ENCODE results near the gene ZNF211. TPM values are rescaled to one million over a fixed set of nuclear protein-coding genes. Genes with fewer than 3 reads are reported as not detected.

Gene ZNF211
- total RNA-seq, 1 experiment from 2014 or later = 10.1 TPM

- Histone ChIP-seq H3K4me1 (ENCODE audit: insufficient read depth, low read length) (0 out of 2 replicates have a peak, but pooled peaks cover 8% of the 10 kb centered on the region), H3F3A (ENCODE audit: low read length, unreplicated experiment) (no peaks in the 10 kb centered on the region), H3K79me2 (ENCODE audit: low read length) (peaks cover 92% of the 10 kb centered on the region), H3K9me2 (replicated peaks; ENCODE audit: low read length) (no peaks in the 10 kb centered on the region), H3K36me3 (ENCODE audit: low read depth, low read length) (peaks cover 90% of the 10 kb centered on the region), H3K27me3 (ENCODE audit: low read length) (no peaks in the 10 kb centered on the region), H3K27ac (ENCODE audit: low read length) (no peak overlapping the region), H2AFZ (ENCODE audit: low read length) (no peak overlapping the region), H4K20me1 (ENCODE audit: low read length) (no peaks in the 10 kb centered on the region), H3K4me3 (ENCODE audit: low read length) (peak overlapping the region; percentile 7; the same call in 1 of the 2 replicates), H3K9me3 (ENCODE audit: low read length) (peaks cover 87% of the 10 kb centered on the region), H3K4me2 (ENCODE audit: low read length) (no peak overlapping the region), H3K9ac (ENCODE audit: low read length) (no peak overlapping the region)
- TF ChIP-seq CTCF (conservative IDR thresholded peaks at IDR 0.05; ENCODE audit: low read depth, low read length) (no peak), EZH2phosphoT487 (IDR thresholded peaks at IDR 0.05; ENCODE audit: borderline replicate concordance, low read length) (no peak), EZH2 (IDR thresholded peaks at IDR 0.05; ENCODE audit: low read length, unreplicated experiment) (no peak)
- no TSS peak for BruUV-seq (replicated peaks)
- ATAC-seq (no peak), DNase-seq (no peak)
- intact Hi-C loops (cut with micrococcal nuclease) = no loop called here
- ChIA-PET CTCF (no interaction called here), POLR2A (ENCODE audit: unreplicated experiment) (no interaction called here)
Observed at GRCh38 chr19:57686727-57687126, 53.8 kb downstream of the ZNF211 start.

- no TSS peak for BruUV-seq (replicated peaks)
- H3K36me3 ChIP-seq (ENCODE audit: low read depth, low read length) = peaks cover 96% of the 10 kb centered on the region
Observed at GRCh38 chr19:57687363-57688010, 54.5 kb downstream of the ZNF211 start.

More at GRCh38 chr19:57687363-57688010, 54.5 kb downstream of the ZNF211 start:
- Histone ChIP-seq H3K9ac (ENCODE audit: low read length) (no peak overlapping the region), H2AFZ (ENCODE audit: low read length) (no peak overlapping the region), H3K4me2 (ENCODE audit: low read length) (no peak overlapping the region), H3K27ac (ENCODE audit: low read length) (no peak overlapping the region), H3K9me3 (ENCODE audit: low read length) (peaks cover 91% of the 10 kb centered on the region), H3K4me3 (ENCODE audit: low read length) (peak overlapping the region; percentile 7; the same call in 1 of the 2 replicates), H3K27me3 (ENCODE audit: low read length) (no peaks in the 10 kb centered on the region), H3K4me1 (ENCODE audit: insufficient read depth, low read length) (0 out of 2 replicates have a peak, but pooled peaks cover 6% of the 10 kb centered on the region), H3K9me2 (replicated peaks; ENCODE audit: low read length) (no peaks in the 10 kb centered on the region), H4K20me1 (ENCODE audit: low read length) (no peaks in the 10 kb centered on the region), H3K79me2 (ENCODE audit: low read length) (peaks cover 90% of the 10 kb centered on the region), H3F3A (ENCODE audit: low read length, unreplicated experiment) (no peaks in the 10 kb centered on the region)
- ChIA-PET CTCF (no interaction called here), POLR2A (ENCODE audit: unreplicated experiment) (no interaction called here)
- ATAC-seq = no peak
- intact Hi-C loops (cut with micrococcal nuclease) = no loop called here
- no peak for TF ChIP-seq EZH2phosphoT487 (IDR thresholded peaks at IDR 0.05; ENCODE audit: borderline replicate concordance, low read length)
- TF ChIP-seq CTCF (conservative IDR thresholded peaks at IDR 0.05; ENCODE audit: low read depth, low read length) = no peak
- no peak for TF ChIP-seq EZH2 (IDR thresholded peaks at IDR 0.05; ENCODE audit: low read length, unreplicated experiment)
- DNase-seq = no peak

Data from PC-3 (cell line).